ENCODE results near the gene SLC25A21. TPM values are rescaled to one million over a fixed set of nuclear protein-coding genes. Genes with fewer than 3 reads are reported as not detected.

SLC25A21 gene
- polyA plus RNA-seq, 2 donors = 0.53 to 0.74 TPM

DNA sequence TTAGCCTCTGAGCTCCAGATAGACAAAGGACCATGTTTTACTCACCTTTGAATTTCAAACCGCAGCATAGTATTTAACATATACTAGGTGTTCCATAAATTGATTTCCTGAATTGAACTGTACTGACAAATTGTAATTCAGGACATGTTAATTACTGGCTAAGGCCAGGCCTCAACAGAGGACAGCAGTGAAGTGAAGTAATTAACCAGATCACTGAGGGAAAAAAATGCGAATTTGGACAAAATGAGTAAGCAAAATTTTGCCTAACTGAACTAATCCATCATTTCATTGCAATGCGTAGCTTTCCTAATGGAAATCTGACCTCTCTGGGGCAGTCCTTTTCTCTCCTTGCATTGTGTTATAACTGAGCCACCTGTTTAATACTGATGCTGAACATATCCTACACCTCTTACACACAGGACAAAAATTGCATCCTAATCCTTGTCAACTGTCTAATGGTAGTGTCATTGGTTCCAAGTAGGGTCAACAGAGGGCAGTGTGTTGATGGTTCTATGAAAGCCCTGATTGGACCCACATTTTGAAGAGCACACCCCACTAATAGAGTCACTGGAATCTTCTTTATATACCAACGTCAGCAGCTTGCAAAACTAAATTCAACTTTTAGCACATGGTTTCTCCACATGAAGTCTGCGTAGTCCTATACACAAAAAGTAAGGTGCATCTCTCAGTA is 148.4 kb downstream of the SLC25A21 start:
- Histone ChIP-seq H3K27ac (ENCODE audit: low read depth in 2 of 2, low read length in 1 of 2) (no peak overlapping the region), H3K4me1 (ENCODE audit: control insufficient read depth in 2 of 2, insufficient read depth in 2 of 2, low read length in 1 of 2) (no peaks in the 10 kb centered on the region), H3K36me3 (ENCODE audit: control insufficient read depth in 2 of 2, insufficient read depth in 2 of 2, low read length in 1 of 2) (no peaks in the 10 kb centered on the region), H3K27me3 (ENCODE audit: control insufficient read depth in 1 of 2, insufficient read depth in 2 of 2, low read length in 2 of 2) (no peaks in the 10 kb centered on the region), H3K9me3 (ENCODE audit: control insufficient read depth in 2 of 2, insufficient read depth in 1 of 2, low read depth in 1 of 2, low read length in 1 of 2) (no peaks in the 10 kb centered on the region), H3K4me3 (ENCODE audit: low read depth in 1 of 2, low read length in 2 of 2) (no peak overlapping the region)
- 84 to 87% methylated on average over 5 of the region's 5 CpGs for WGBS, 2 donors

GRCh38 chr14:37021390-37021789 is 151.0 kb downstream of the SLC25A21 start:
- no peaks in the 10 kb centered on the region for H3K36me3 ChIP-seq (ENCODE audit: control insufficient read depth in 2 of 2, insufficient read depth in 2 of 2, low read length in 1 of 2)
- H3K4me3 ChIP-seq (ENCODE audit: low read depth in 1 of 2, low read length in 2 of 2) = no peak overlapping the region
- no peaks in the 10 kb centered on the region for H3K9me3 ChIP-seq (ENCODE audit: control insufficient read depth in 2 of 2, insufficient read depth in 1 of 2, low read depth in 1 of 2, low read length in 1 of 2)
- 82 to 88% methylated on average over 1 of the region's 1 CpG for WGBS, 2 donors
- no peak overlapping the region for H3K27ac ChIP-seq (ENCODE audit: low read depth in 2 of 2, low read length in 1 of 2)
- no peaks in the 10 kb centered on the region for H3K4me1 ChIP-seq (ENCODE audit: control insufficient read depth in 2 of 2, insufficient read depth in 2 of 2, low read length in 1 of 2)
- no peaks in the 10 kb centered on the region for H3K27me3 ChIP-seq (ENCODE audit: control insufficient read depth in 1 of 2, insufficient read depth in 2 of 2, low read length in 2 of 2)

DNA sequence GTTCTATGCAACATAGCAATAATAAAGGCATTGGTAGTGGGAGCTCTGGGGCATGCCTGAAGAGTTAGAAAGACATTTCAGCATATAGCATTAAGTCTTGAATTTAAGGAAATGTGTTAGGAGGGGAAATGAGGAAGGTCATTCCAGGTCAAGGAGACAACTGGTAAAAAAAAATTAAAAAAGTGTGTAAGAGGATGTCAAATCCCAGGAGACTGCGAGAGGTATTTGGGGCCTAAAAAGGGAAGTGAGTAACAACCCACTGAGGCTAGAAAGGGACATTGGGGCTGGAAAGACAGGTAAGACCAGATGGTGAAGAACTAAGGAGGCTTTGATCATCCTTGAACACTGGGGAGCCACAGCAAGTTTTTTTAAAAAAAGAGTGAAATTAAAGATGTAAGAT is 152.9 kb downstream of the SLC25A21 start:
- no peak overlapping the region for H3K27ac ChIP-seq (ENCODE audit: low read depth in 2 of 2, low read length in 1 of 2)
- H3K27me3 ChIP-seq (ENCODE audit: control insufficient read depth in 1 of 2, insufficient read depth in 2 of 2, low read length in 2 of 2) = no peaks in the 10 kb centered on the region
- no peaks in the 10 kb centered on the region for H3K4me1 ChIP-seq (ENCODE audit: control insufficient read depth in 2 of 2, insufficient read depth in 2 of 2, low read length in 1 of 2)
- H3K4me3 ChIP-seq (ENCODE audit: low read depth in 1 of 2, low read length in 2 of 2) = no peak overlapping the region
- H3K36me3 ChIP-seq (ENCODE audit: control insufficient read depth in 2 of 2, insufficient read depth in 2 of 2, low read length in 1 of 2) = no peaks in the 10 kb centered on the region
- 59 to 60% methylated on average over 1 of the region's 1 CpG for WGBS, 2 donors
- H3K9me3 ChIP-seq (ENCODE audit: control insufficient read depth in 2 of 2, insufficient read depth in 1 of 2, low read depth in 1 of 2, low read length in 1 of 2) = no peaks in the 10 kb centered on the region

DNA sequence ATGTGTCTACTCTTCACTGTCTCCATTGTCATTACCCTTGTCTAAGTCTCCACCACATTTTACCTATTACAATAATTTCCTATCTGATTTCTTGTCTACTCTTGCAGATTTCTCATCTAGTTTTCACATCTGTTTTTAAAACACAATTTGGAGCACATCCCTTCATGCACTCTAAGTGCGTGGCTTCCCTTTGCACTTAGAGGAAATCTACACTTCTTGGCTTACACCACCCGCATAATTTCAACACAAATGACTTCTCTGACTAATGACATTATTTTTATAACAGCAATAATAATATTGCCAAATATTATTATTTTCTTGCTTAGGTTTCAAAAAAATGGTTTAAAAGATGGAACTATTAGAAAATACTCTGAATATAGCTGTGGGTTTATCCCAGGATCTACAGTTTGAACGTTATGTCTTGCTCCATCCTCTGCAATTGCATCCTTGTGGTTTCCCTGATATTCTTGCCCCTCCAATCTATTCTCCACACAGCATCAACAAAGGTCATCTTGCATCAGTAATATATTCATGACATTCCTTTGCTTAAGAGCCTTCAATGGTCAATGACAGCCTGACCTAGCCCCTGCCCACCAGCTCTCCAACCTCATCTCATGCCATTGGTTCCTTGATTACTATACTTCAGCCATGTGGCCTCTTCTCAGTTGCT is 153.7 kb downstream of the SLC25A21 start:
- no peaks in the 10 kb centered on the region for H3K9me3 ChIP-seq (ENCODE audit: control insufficient read depth in 2 of 2, insufficient read depth in 1 of 2, low read depth in 1 of 2, low read length in 1 of 2)
- no peak overlapping the region for H3K27ac ChIP-seq (ENCODE audit: low read depth in 2 of 2, low read length in 1 of 2)
- H3K4me1 ChIP-seq (ENCODE audit: control insufficient read depth in 2 of 2, insufficient read depth in 2 of 2, low read length in 1 of 2) = no peaks in the 10 kb centered on the region
- no peaks in the 10 kb centered on the region for H3K27me3 ChIP-seq (ENCODE audit: control insufficient read depth in 1 of 2, insufficient read depth in 2 of 2, low read length in 2 of 2)
- no peak overlapping the region for H3K4me3 ChIP-seq (ENCODE audit: low read depth in 1 of 2, low read length in 2 of 2)
- no peaks in the 10 kb centered on the region for H3K36me3 ChIP-seq (ENCODE audit: control insufficient read depth in 2 of 2, insufficient read depth in 2 of 2, low read length in 1 of 2)
- WGBS, 2 donors = 61 to 70% methylated on average over 3 of the region's 3 CpGs

DNA sequence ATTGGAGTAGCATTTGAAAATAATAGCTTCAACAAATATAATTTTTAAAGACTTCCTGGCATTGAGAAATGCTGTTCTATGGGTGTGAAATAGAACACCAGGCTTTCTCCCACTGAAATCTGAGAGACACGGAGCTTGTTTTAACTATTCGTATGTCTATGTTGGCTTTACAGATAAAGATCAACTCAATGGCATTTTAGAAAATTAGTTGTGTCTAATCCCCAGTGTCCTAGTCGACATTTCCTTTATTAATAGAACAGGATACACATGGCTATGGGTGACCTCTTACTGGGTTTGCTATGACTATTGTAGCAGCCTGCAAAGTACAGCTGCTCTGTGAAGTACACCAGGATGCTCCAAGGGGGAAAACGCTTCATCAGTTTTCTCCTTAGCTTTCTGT is 159.3 kb downstream of the SLC25A21 start:
- Histone ChIP-seq H3K4me3 (ENCODE audit: low read depth in 1 of 2, low read length in 2 of 2) (no peak overlapping the region), H3K4me1 (ENCODE audit: control insufficient read depth in 2 of 2, insufficient read depth in 2 of 2, low read length in 1 of 2) (no peaks in the 10 kb centered on the region), H3K27me3 (ENCODE audit: control insufficient read depth in 1 of 2, insufficient read depth in 2 of 2, low read length in 2 of 2) (no peaks in the 10 kb centered on the region), H3K9me3 (ENCODE audit: control insufficient read depth in 2 of 2, insufficient read depth in 1 of 2, low read depth in 1 of 2, low read length in 1 of 2) (no peaks in the 10 kb centered on the region), H3K27ac (ENCODE audit: low read depth in 2 of 2, low read length in 1 of 2) (no peak overlapping the region), H3K36me3 (ENCODE audit: control insufficient read depth in 2 of 2, insufficient read depth in 2 of 2, low read length in 1 of 2) (no peaks in the 10 kb centered on the region)
- 48 to 50% methylated on average over 4 of the region's 4 CpGs for WGBS, 2 donors

GRCh38 chr14:36998686-36999085 is 173.7 kb downstream of the SLC25A21 start:
- Histone ChIP-seq H3K36me3 (ENCODE audit: control insufficient read depth in 2 of 2, insufficient read depth in 2 of 2, low read length in 1 of 2) (no peaks in the 10 kb centered on the region), H3K9me3 (ENCODE audit: control insufficient read depth in 2 of 2, insufficient read depth in 1 of 2, low read depth in 1 of 2, low read length in 1 of 2) (no peaks in the 10 kb centered on the region), H3K27me3 (ENCODE audit: control insufficient read depth in 1 of 2, insufficient read depth in 2 of 2, low read length in 2 of 2) (no peaks in the 10 kb centered on the region), H3K4me3 (ENCODE audit: low read depth in 1 of 2, low read length in 2 of 2) (no peak overlapping the region), H3K4me1 (ENCODE audit: control insufficient read depth in 2 of 2, insufficient read depth in 2 of 2, low read length in 1 of 2) (no peaks in the 10 kb centered on the region), H3K27ac (ENCODE audit: low read depth in 2 of 2, low read length in 1 of 2) (no peak overlapping the region)
- WGBS, 2 donors = 23 to 53% methylated on average over 1 of the region's 1 CpG

DNA sequence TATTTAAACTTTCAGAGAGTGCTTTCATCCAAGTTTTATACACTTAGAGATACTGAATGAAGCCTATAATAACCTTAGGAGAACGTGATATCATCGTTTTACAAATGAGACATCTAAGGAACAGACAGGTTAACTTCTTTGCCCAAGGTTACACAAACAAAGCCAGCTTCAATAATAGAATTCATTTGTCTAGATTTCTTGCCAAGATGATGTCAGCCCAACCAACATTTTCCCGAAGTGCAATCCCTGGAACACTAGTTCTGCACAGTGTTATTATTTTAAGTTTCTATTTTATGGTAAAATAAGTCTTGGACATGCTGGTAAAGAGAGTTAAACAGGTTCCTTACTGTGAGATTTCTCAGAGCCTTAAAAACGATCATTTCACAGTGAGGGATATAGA is 174.6 kb downstream of the SLC25A21 start:
- H3K36me3 ChIP-seq (ENCODE audit: control insufficient read depth in 2 of 2, insufficient read depth in 2 of 2, low read length in 1 of 2) = no peaks in the 10 kb centered on the region
- H3K9me3 ChIP-seq (ENCODE audit: control insufficient read depth in 2 of 2, insufficient read depth in 1 of 2, low read depth in 1 of 2, low read length in 1 of 2) = no peaks in the 10 kb centered on the region
- WGBS, 2 donors = 20 to 21% methylated on average over 4 of the region's 4 CpGs
- H3K4me3 ChIP-seq (ENCODE audit: low read depth in 1 of 2, low read length in 2 of 2) = no peak overlapping the region
- H3K27me3 ChIP-seq (ENCODE audit: control insufficient read depth in 1 of 2, insufficient read depth in 2 of 2, low read length in 2 of 2) = no peaks in the 10 kb centered on the region
- no peak overlapping the region for H3K27ac ChIP-seq (ENCODE audit: low read depth in 2 of 2, low read length in 1 of 2)
- no peaks in the 10 kb centered on the region for H3K4me1 ChIP-seq (ENCODE audit: control insufficient read depth in 2 of 2, insufficient read depth in 2 of 2, low read length in 1 of 2)

- Histone ChIP-seq H3K4me3 (ENCODE audit: low read depth in 1 of 2, low read length in 2 of 2) (no peak overlapping the region), H3K36me3 (ENCODE audit: control insufficient read depth in 2 of 2, insufficient read depth in 2 of 2, low read length in 1 of 2) (no peaks in the 10 kb centered on the region), H3K27ac (ENCODE audit: low read depth in 2 of 2, low read length in 1 of 2) (no peak overlapping the region), H3K9me3 (ENCODE audit: control insufficient read depth in 2 of 2, insufficient read depth in 1 of 2, low read depth in 1 of 2, low read length in 1 of 2) (no peaks in the 10 kb centered on the region), H3K4me1 (ENCODE audit: control insufficient read depth in 2 of 2, insufficient read depth in 2 of 2, low read length in 1 of 2) (no peaks in the 10 kb centered on the region), H3K27me3 (ENCODE audit: control insufficient read depth in 1 of 2, insufficient read depth in 2 of 2, low read length in 2 of 2) (no peaks in the 10 kb centered on the region)
- WGBS, 2 donors = 81 to 86% methylated on average over 5 of the region's 5 CpGs
Measured at GRCh38 chr14:36996857-36997590, 175.4 kb downstream of the SLC25A21 start.

GRCh38 chr14:36996133-36996856 is 176.1 kb downstream of the SLC25A21 start:
- H3K27ac ChIP-seq (ENCODE audit: low read depth in 2 of 2, low read length in 1 of 2) = peak overlapping the region in 1 of 2 donors; percentile 0
- H3K27me3 ChIP-seq (ENCODE audit: control insufficient read depth in 1 of 2, insufficient read depth in 2 of 2, low read length in 2 of 2) = no peaks in the 10 kb centered on the region
- no peak overlapping the region for H3K4me3 ChIP-seq (ENCODE audit: low read depth in 1 of 2, low read length in 2 of 2)
- no peaks in the 10 kb centered on the region for H3K4me1 ChIP-seq (ENCODE audit: control insufficient read depth in 2 of 2, insufficient read depth in 2 of 2, low read length in 1 of 2)
- no peaks in the 10 kb centered on the region for H3K36me3 ChIP-seq (ENCODE audit: control insufficient read depth in 2 of 2, insufficient read depth in 2 of 2, low read length in 1 of 2)
- no peaks in the 10 kb centered on the region for H3K9me3 ChIP-seq (ENCODE audit: control insufficient read depth in 2 of 2, insufficient read depth in 1 of 2, low read depth in 1 of 2, low read length in 1 of 2)
- 47 to 56% methylated on average over 4 of the region's 4 CpGs for WGBS, 2 donors

All from esophagus (tissue), 2 donors.